ENCODE measurements around the gene CAPN12. TPM values are rescaled to one million over a fixed set of nuclear protein-coding genes. Genes with fewer than 3 reads are reported as not detected.

CAPN12 gene
- total RNA-seq, 1 donor from 2014 or later = not detected

DNA sequence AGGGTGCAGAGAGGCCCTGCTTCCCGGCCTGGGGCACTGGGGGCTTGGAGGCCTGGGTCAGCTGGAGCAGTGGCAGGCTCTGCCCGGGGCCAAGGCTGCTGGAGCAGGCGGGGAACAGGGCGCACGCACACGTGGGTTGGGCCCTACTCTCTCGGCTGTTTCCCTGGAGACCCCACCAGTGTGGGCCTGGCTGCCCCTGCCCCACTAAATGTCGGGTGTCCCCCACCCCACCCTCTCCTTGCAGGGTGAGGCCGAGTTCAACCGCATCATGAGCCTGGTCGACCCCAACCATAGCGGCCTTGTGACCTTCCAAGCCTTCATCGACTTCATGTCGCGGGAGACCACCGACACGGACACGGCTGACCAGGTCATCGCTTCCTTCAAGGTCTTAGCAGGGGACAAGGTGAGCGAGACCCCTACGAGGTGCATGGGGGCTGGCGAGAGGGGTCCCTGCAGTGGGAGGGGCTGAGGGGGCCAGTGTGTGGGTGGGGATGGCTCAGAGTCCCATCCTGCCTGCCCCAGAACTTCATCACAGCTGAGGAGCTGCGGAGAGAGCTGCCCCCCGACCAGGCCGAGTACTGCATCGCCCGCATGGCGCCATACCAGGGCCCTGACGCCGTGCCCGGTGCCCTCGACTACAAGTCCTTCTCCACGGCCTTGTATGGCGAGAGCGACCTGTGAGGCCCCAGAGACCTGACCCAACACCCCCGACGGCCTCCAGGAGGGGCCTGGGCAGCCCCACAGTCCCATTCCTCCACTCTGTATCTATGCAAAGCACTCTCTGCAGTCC lies 15.3 kb downstream of the CAPN12 start:
- H3K4me3 ChIP-seq = no peak overlapping the region
- no peaks in the 10 kb centered on the region for H3K9me3 ChIP-seq
- H3K36me3 ChIP-seq = peaks cover 71 to 81% of the 10 kb centered on the region in 2 donors
- H3K27me3 ChIP-seq = no peaks in the 10 kb centered on the region
- TF ChIP-seq, protein P1, sequence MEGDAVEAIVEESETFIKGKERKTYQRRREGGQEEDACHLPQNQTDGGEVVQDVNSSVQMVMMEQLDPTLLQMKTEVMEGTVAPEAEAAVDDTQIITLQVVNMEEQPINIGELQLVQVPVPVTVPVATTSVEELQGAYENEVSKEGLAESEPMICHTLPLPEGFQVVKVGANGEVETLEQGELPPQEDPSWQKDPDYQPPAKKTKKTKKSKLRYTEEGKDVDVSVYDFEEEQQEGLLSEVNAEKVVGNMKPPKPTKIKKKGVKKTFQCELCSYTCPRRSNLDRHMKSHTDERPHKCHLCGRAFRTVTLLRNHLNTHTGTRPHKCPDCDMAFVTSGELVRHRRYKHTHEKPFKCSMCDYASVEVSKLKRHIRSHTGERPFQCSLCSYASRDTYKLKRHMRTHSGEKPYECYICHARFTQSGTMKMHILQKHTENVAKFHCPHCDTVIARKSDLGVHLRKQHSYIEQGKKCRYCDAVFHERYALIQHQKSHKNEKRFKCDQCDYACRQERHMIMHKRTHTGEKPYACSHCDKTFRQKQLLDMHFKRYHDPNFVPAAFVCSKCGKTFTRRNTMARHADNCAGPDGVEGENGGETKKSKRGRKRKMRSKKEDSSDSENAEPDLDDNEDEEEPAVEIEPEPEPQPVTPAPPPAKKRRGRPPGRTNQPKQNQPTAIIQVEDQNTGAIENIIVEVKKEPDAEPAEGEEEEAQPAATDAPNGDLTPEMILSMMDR (IDR thresholded peaks at IDR 0.05) = no peak
- intact Hi-C loops (cut with DNase I) = no loop called here
- peak overlapping the region; percentile 20 to 46 for H3K27ac ChIP-seq
- peaks cover 0 to 10% of the 10 kb centered on the region in 2 donors for H3K4me1 ChIP-seq
- no peak for DNase-seq (ENCODE audit: low spot score in 2 of 2)

DNA sequence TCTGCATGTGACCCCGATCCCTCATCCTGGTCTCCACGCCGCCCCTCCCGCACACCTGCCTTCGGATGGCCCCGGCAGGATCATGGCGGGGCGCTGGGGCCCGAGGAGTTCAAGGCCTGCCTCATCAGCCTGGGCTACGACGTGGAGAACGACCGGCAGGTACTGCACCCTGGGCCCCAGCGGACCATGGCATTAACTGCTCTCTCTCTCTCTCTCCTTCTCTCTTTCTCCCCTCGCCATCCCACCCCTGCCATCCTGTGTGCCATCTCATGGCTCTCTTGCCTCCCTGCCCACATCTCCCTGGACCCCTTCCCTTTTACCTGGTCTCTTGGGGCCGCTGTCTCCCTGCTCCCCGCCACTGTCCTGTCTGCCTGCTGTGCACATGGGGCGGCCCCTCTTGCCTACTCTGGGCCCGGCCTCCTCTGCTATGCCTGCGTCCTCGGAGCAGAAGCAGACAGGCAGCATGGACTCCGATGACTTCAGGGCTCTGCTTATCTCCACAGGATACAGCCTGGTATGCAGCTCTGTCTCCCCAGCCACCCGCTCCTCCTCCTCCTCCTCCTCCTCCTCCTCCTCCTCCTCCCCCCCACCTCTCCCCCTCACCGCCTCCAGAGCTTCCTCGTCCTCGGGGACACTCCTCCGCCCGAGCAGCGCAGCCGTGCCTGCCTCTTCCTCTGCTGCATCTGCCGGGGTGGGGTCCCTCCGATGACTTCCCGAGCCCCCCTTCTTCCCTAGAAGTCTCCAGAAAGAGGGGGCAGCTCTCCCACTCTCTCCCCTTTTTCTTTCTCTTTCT lies 16.2 kb downstream of the CAPN12 start:
- H3K4me1 ChIP-seq = peaks cover 0 to 5% of the 10 kb centered on the region in 2 donors
- peak overlapping the region; percentile 33 to 46 for H3K27ac ChIP-seq
- no peaks in the 10 kb centered on the region for H3K27me3 ChIP-seq
- H3K36me3 ChIP-seq = peaks cover 80 to 90% of the 10 kb centered on the region in 2 donors
- intact Hi-C loops (cut with DNase I) = no loop called here
- no peaks in the 10 kb centered on the region for H3K9me3 ChIP-seq
- TF ChIP-seq, protein P1 (IDR thresholded peaks at IDR 0.05) = no peak
- DNase-seq (ENCODE audit: low spot score in 2 of 2) = no peak
- H3K4me3 ChIP-seq = no peak overlapping the region

- H3K4me1 ChIP-seq = peaks cover 0 to 2% of the 10 kb centered on the region in 2 donors
- no peaks in the 10 kb centered on the region for H3K27me3 ChIP-seq
Observed at GRCh38 chr19:38727306-38727867, 16.9 kb downstream of the CAPN12 start.

GRCh38 chr19:38726761-38727301 lies 17.4 kb downstream of the CAPN12 start:
- Histone ChIP-seq H3K4me1 (peaks cover 0 to 5% of the 10 kb centered on the region in 2 donors), H3K36me3 (peaks cover 92 to 98% of the 10 kb centered on the region in 2 donors), H3K9me3 (no peaks in the 10 kb centered on the region), H3K27ac (peak overlapping the region; percentile 33 to 46), H3K27me3 (no peaks in the 10 kb centered on the region), H3K4me3 (no peak overlapping the region)
- DNase-seq (ENCODE audit: low spot score in 2 of 2) = no peak
- intact Hi-C loops (cut with DNase I) = no loop called here
- TF ChIP-seq, protein P1 (IDR thresholded peaks at IDR 0.05) = no peak

More at GRCh38 chr19:38727306-38727867, 16.9 kb downstream of the CAPN12 start:
- TF ChIP-seq, protein P1 (IDR thresholded peaks at IDR 0.05) = no peak
- intact Hi-C loops (cut with DNase I) = no loop called here
- Histone ChIP-seq H3K9me3 (no peaks in the 10 kb centered on the region), H3K27ac (peak overlapping the region; percentile 33 to 46), H3K4me3 (no peak overlapping the region), H3K36me3 (peaks cover 87 to 97% of the 10 kb centered on the region in 2 donors)
- no peak for DNase-seq (ENCODE audit: low spot score in 2 of 2)

DNA sequence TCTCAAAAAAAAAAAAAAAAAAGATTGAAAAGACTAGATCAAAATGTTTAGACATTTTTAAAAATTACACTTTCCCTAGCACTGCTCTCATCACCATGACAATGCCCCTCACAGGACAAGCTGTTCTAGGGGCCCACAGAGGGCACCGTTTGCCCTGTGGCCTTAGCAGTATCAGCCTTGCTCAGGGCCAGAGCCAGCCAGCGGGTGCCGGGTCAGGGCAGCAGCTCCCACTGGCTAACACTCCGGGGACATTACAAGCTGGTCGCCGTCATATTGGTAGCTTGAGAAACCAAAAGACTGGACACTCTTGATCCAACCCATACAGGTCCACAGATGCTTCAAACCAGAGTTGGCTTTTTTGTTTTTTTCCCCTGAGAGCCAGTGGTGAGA lies 18.0 kb downstream of the CAPN12 start:
- intact Hi-C loops (cut with DNase I) = no loop called here
- H3K4me3 ChIP-seq = no peak overlapping the region
- H3K27ac ChIP-seq = peak overlapping the region in 1 of 2 donors; percentile 9
- no peak for DNase-seq (ENCODE audit: low spot score in 2 of 2)
- H3K4me1 ChIP-seq = peaks cover 0 to 10% of the 10 kb centered on the region in 2 donors
- H3K36me3 ChIP-seq = peaks cover 98% of the 10 kb centered on the region in 2 donors
- H3K9me3 ChIP-seq = no peaks in the 10 kb centered on the region
- H3K27me3 ChIP-seq = no peaks in the 10 kb centered on the region
- TF ChIP-seq, protein P1 (IDR thresholded peaks at IDR 0.05) = no peak

Measured in ascending aorta (tissue), 2 donors.